Fibroblast of upper back skin (primary cell): ENCODE measurements around the gene COG6.

Experiments used
- DNase-seq: peaks from one replicate; pipeline ENCODE4 v3.0.0-alpha.2; 2013

COG6 gene

GRCh38 chr13:39655569-39656324 lies at the start of gene COG6:
TSS of gene COG6 (plus strand) at chr13:39655662. CDS start at chr13:39655727, 65 bp downstream.
- DNase-seq, result peak; percentile 85

GRCh38 chr13:39605677-39606320 lies 49.7 kb upstream of the COG6 start:
- DNase-seq, result no peak

DNA sequence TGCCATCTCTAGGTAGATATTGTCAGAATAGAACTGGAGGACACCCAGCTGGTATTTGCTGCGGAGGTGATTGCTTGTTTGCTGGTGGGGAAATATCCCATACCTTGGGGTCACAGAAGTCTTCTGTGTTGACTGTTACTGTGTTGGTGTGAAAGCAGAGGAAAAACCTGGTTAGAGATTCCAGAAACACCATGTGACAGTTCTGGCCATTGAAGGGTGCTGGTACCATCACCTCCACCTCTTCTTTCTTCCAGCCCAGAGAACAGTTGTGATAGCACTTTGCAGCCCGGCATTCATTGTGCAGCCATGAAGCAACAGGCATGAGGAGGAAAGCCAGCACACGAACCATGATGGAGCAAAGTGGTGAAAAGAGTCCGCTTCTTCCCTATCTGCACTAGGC lies 47.6 kb upstream of the COG6 start:
- no peak for DNase-seq

DNA sequence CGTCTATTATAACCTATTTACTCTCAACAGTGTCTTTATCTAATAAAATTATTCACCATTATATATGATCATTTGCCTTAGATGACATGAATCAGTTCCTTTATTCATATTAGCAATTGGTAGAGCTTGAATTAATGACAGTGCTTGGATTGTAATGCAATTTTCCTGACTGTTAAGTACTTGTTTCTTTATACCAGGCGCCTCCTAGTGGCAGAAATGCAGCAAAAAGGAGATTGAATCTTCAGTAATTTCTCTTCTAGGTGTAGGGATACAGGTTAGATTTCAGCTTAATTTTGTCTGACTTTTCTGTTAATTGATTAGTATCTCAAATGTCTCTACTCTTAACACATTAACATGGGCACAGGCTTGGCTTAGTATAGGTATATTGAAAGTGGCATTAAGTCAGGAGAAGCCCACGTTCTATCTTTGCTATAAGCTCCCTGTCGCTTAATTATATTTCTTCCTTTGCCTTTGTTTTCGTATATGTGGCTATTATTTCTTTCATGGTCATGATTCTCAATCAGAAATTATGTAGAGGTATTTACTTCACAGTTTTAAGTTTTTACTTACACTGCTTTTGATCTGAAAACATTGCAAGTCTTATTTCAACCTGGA lies 43.3 kb upstream of the COG6 start:
- peak; percentile 76 for DNase-seq

DNA sequence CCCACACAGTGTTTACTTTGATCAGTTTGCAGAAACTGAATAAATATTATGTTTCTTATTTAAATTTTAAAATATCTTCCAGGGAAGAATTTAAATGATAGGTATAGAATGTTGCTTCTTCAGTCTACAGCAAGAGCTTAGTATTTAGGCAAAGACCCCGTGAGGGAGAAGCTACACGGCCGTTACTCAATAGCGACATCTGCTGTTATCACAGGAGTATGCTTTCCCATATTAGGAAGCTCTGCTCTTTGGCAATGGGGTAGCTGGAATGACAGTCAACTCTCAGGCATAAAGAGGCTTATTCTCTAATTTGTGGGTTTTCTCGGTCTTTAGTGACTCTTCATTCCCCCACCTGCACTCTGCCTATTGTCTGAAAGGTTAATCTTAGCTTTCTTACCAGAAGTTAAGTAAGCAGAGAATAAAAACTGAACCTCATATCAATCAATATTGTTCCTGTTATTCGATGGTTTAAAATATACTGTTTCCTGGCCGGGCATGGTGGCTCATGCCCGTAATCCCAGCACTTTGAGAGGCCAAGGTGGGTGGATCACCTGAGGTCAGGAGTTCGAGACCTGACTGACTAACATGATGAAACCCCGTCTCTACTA lies 39.3 kb upstream of the COG6 start:
- DNase-seq, result peak; percentile 73

DNA sequence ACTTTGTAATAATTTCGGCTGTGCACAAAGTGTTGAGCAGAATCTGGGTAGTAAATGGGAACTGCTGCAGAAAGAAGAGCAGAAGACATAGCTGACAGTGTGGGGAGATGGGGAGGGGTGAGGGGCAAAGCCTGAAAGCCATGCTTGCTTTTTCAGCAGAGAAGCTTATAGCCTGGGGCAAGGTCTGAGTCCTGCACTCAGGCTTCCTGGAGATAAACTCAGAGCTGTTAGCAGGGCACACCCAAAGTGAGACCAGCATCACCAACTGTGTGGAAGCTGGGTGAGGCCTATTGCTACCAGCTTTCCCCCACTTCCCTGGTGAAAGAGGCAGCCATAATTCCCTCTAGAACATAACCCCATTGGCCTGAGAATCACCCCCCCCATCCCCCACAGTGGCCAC lies 36.9 kb upstream of the COG6 start:
- no peak for DNase-seq

DNA sequence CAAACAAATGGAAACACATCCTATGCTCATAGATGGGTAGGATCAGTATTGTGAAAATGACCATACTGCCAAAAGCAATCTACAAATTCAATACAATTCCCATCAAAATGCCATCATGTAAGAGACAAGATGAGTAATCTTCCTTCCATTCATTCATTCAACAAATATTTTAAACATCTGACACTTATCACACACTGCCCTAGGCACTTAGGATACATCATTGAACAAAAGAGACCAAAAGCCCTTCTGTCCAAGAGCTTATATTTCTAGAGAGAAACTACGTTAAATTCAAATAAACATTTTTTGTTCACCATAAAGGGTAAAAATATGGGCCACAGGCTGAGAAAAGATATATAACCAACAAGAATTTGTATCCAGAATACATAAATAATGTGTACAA lies 32.0 kb upstream of the COG6 start:
- no peak for DNase-seq

- no peak for DNase-seq
These were observed 24.2 kb upstream of the COG6 start for GRCh38 chr13:39631307-39631706.

DNA sequence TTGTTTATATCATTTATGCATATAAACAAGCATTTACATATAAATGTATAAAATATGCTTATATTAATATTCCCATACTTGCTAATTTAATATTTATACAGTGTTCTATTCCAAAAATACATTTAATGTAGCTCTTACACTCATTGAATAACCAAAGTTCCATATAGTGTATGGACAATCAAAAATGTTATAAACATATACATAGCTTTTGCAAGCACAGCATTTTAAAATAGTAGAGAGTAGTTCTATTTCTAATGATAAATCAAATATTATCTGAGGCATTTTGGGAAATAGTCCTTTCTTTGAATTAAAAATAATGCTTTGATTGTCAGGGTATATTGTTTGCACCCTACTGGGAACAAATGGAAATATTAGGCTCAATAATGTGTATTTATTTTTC lies 22.5 kb upstream of the COG6 start:
- DNase-seq, result no peak

DNA sequence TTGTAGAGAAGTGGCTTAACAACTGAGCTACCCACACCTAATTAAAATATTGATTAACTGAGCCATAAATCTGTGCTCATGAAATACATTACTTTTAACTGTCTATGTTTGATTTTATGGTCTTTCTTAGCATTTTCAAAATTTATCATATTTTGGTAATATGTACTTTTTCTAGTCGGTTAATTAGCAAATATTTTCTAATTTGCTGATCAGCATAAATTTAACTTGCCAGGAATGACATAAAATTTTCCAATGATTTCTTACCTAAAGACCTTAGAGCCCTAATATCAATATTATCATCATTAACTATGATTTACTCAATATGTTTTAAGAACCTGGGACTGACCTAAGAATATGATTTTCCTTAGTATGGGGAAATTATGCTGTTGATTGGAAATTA lies 19.9 kb upstream of the COG6 start:
- no peak for DNase-seq

GRCh38 chr13:39637890-39638289 lies 17.6 kb upstream of the COG6 start:
- no peak for DNase-seq

DNA sequence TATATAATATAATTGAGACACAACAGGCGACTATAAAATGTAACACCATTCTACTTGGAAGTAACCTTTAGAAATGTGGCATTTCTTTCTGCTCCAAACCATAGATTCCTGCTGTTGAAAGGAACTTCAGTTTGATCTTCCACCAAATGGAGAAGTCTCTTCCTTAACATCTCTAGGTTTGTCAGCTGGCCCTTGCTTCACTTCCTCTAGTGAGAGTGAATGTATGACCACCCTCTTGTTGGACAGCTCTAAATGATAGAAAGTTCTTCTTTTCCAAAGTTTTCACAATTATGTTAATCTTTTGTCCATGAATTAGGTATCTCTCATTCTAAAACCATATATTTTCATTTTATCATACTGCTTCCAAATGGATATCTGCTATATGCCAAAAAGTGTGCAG lies 13.8 kb upstream of the COG6 start:
- no peak for DNase-seq

GRCh38 chr13:39646122-39646521 lies 9.3 kb upstream of the COG6 start:
- DNase-seq, result no peak

DNA sequence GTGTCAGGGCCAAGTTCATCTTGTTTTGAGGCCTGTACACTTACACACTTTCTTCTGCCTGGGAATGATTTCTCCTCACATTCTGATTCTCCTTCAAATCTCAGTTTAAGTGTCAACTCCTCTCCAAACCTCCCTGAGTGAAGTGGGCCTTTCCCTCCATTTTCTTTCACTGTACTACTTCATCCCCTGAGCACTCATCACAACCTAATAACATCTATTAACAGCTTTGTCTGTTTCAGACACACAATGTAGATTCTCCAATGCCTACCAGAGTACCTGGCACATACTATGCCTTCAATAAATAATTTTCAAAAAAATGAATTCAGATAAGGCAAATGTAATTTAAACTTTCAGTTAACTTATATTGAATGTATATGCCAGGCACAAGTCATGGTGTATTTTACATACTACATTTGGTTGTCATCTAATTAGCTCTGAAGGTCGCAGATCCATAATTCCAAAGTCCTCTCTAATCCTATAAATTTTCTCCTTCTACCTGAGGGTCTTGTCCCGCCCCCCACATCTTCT lies 357 bp upstream of the COG6 start:
- DNase-seq, result no peak

DNA sequence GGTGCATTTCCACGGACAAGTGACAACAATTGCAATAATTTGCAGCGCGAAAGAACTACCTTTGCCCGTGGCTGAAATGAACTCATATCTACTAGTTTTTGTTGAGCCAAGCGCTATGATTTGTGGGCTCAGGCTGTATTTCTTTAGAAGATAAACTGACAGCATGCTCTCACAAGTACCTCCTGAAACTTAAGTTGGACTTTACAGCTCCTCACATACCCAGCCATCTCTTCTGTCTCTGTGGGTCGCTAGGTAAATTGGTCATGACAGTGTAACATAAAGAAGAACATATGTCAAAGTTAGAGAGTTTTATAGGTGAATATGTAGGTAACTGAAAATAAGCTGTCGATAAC lies 839 bp downstream of the COG6 start:
- DNase-seq, result no peak

GRCh38 chr13:39663508-39663907 lies 8.0 kb downstream of the COG6 start:
- DNase-seq, result no peak

DNA sequence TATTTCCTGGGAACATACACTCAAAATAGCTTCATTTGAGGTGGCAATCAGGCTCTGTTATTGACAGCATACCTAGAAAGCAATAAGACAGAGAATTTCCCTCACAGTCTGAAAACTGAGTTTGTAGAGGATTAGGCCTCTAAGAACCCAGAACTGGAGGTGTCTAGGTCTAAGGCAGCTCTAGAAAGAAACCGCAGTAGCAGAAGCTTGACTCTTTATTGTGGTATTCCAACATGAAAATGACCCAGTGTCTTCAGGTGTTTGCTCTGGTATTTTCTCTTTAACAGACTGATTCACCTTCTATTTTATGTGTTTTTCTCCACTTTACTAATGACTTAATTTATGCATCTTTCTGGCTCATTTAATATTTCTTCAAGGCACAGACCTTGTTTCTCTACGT lies 8.5 kb downstream of the COG6 start:
- DNase-seq, result no peak

DNA sequence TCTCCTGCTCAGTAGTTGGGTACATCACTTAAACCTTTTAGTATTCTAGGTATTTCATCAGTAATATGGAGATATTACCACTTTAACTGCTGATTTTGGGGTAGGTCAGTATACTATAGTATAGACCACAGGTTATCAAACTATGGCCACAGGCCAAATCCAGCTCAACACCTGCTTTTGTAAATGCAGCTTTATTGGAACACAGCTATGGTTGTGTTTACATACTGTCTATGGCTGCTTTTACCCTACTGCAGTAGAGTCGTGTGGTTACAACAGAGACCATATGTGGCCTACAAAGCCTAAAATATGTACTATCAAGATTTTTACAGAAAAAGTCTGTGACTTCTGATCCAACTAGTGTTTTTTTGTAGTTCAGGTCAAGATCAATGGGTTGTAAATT lies 10.3 kb downstream of the COG6 start:
- no peak for DNase-seq

DNA sequence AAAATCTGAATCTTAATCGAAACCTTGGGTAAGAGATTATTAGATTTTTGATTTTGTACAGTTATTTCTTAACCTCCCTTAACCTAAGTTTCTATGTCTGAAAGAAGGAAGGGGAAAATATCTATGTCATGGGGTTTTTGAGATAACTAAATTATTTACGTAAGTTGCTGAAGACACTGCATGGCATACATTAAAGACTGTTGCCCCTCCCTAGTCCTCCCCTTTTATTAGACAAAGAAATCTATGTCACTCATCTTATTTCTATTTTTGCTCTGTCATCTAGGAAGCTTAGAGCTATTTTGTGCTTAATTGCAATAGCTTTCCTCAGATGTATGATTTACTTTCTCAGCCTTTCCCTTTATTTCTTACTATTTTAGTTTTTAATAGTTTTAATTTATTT lies 15.0 kb downstream of the COG6 start:
- no peak for DNase-seq

GRCh38 chr13:39672378-39673132 lies 17.1 kb downstream of the COG6 start:
- DNase-seq, result no peak

GRCh38 chr13:39675904-39676303 lies 20.4 kb downstream of the COG6 start:
- DNase-seq, result no peak

DNA sequence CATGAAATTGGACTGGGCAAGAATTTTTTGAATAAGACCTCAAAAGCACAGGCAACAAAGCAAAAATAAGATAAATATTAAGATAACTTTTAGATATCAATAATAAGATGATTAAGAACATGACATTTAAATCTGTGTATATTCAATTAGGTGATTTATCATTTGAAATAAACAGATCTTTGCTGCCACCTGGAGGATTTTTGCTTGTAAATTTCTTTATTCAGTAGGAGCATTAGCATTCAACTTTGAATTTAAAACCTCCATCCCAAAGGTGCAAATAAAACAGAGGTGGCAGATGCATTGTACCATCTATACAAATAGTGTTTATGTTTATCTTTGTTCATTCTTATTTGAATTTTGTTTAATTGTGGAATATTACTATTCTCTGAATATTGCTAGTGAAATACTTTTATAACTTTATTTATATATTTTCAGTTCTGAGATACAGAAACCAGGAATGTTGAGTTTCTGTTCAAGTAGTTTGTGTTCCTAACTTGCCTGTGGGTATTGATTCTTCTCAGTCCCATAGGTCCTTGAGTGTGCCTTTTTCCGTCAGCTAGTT lies 20.9 kb downstream of the COG6 start:
- DNase-seq, result peak; percentile 54

- no peak for DNase-seq
These were observed 26.8 kb downstream of the COG6 start for GRCh38 chr13:39682310-39682709.
